ENCODE results near the gene PAWR.
"Not testable (repeated sequence)": the region's sequence is repeated elsewhere in the genome, so short reads cannot be mapped to it uniquely, and the experiment has no call there.

The PAWR gene

GRCh38 chr12:79629561-79629960, 61.2 kb downstream of the PAWR start:
- CTCF ChIA-PET: no interaction called here
- TF ChIP-seq CTCF (IDR thresholded peaks at IDR 0.05; ENCODE audit: control extremely low read depth, extremely low read depth, low read depth, missing control alignments): no peak
- DNase-seq (ENCODE audit: extremely low spot score): no peak
- POLR2A ChIA-PET: no interaction called here

GRCh38 chr12:79626735-79627134, 64.0 kb downstream of the PAWR start:
- DNase-seq (ENCODE audit: extremely low spot score); POLR2A ChIA-PET; CTCF ChIA-PET: not testable (repeated sequence)

GRCh38 chr12:79624378-79624777, 66.4 kb downstream of the PAWR start:
- CTCF ChIA-PET: no interaction called here
- POLR2A ChIA-PET: no interaction called here
- DNase-seq (ENCODE audit: extremely low spot score): no peak
- no peak for TF ChIP-seq CTCF (IDR thresholded peaks at IDR 0.05; ENCODE audit: control extremely low read depth, extremely low read depth, low read depth, missing control alignments)

- ChIA-PET POLR2A (no interaction called here), CTCF (interaction anchor here (1.3 to 2.2 kb wide), 3 partner anchors 10 to 68 kb away, joined by 4 to 5 read pairs (median 5); no protein-coding TSS in a partner anchor)
- TF ChIP-seq CTCF (IDR thresholded peaks at IDR 0.05; ENCODE audit: control extremely low read depth, extremely low read depth, low read depth, missing control alignments): no peak
- DNase-seq (ENCODE audit: extremely low spot score): no peak
Observed at GRCh38 chr12:79619872-79620562, 70.7 kb downstream of the PAWR start.

GRCh38 chr12:79618848-79619404, 71.8 kb downstream of the PAWR start:
- ChIA-PET POLR2A (no interaction called here), CTCF (interaction anchor here (1.3 to 2.2 kb wide), 3 partner anchors 9 to 69 kb away, joined by 4 to 5 read pairs (median 5); no protein-coding TSS in a partner anchor)
- DNase-seq (ENCODE audit: extremely low spot score): no peak
- TF ChIP-seq CTCF (IDR thresholded peaks at IDR 0.05; ENCODE audit: control extremely low read depth, extremely low read depth, low read depth, missing control alignments): no peak

GRCh38 chr12:79617696-79618095, 73.1 kb downstream of the PAWR start:
- POLR2A ChIA-PET: no interaction called here

More at GRCh38 chr12:79617696-79618095, 73.1 kb downstream of the PAWR start:
- DNase-seq (ENCODE audit: extremely low spot score): no peak
- CTCF ChIA-PET: no interaction called here
- TF ChIP-seq CTCF (IDR thresholded peaks at IDR 0.05; ENCODE audit: control extremely low read depth, extremely low read depth, low read depth, missing control alignments): no peak

Data from GM10248 (cell line).